Breast epithelium (tissue), 3 donors: Measurements from ENCODE around the gene DPYD.

ENCODE experiments used
- CTCF ChIP-seq, 3 donors: fragments of 450-650 bp; IDR thresholded peaks; one replicate each; pipeline ENCODE4 v1.5.1; 2016 to 2017; ENCODE audit warnings: antibody characterized with exemption in 3 of 3, mild to moderate bottlenecking in 3 of 3, moderate library complexity in 3 of 3
- POLR2A ChIP-seq: fragments of 450-650 bp; IDR thresholded peaks from one replicate; pipeline ENCODE4 v1.6.1; 2016; ENCODE audit warnings: antibody characterized with exemption, mild to moderate bottlenecking, moderate library complexity

DNA sequence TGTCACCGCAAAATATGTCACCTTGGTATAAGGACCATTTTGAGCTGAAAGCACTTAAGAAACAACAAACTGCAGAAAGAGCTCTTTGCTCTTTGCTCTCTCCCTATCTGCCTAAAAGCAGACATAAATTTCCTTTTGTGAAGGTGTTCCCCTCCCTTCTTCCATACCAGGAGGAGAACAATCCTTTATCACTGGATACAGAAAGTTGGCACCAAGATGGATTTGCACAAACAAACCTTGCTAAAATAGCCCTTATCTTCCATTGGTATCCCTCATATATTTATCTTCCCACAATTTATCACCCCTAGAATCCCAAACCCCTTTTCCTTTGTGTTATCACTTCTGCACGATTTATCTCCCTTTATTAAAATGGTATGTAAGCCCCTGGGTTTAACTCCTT, 51.4 kb downstream of the DPYD start:
- TF ChIP-seq CTCF (IDR thresholded peaks at IDR 0.05) = no peak
- TF ChIP-seq POLR2A = no peak
